ENCODE measurements around the gene CXCL12. TPM values are rescaled to one million over a fixed set of nuclear protein-coding genes. Genes with fewer than 3 reads are reported as not detected.

CXCL12 gene
- total RNA-seq, 1 experiment from 2014 or later: 0.47 TPM

GRCh38 chr10:44341886-44342285, 43.0 kb downstream of the CXCL12 start:
- H3K9me3 ChIP-seq (ENCODE audit: control insufficient read depth in 1 of 2, insufficient read depth in 1 of 2, low read depth in 1 of 2, low read length in 2 of 2): no peaks in the 10 kb centered on the region
- peaks cover 26% of the 10 kb centered on the region for H3K27me3 ChIP-seq (ENCODE audit: insufficient read depth, low read length)
- ChIA-PET RAD21 (ENCODE audit: low non-redundant PET in 1 of 2, low total read pairs in 2 of 2, uncharacterized antibody in 2 of 2, unreplicated experiment in 2 of 2) (interaction anchor here in 1 of 2 experiments (0.7 kb wide), 1 partner anchor 258 kb away, joined by 3 read pairs; no protein-coding TSS in a partner anchor), POLR2A (interaction anchor here (0.7 kb wide), 1 partner anchor 15 kb away, joined by 3 read pairs; no protein-coding TSS in a partner anchor), CTCF (no interaction called here)
- no peak overlapping the region for H3K4me2 ChIP-seq (ENCODE audit: low read length)
- no peak overlapping the region for H3K9ac ChIP-seq (ENCODE audit: low read length)
- no peaks in the 10 kb centered on the region for H3K9me2 ChIP-seq (ENCODE audit: insufficient read depth)
- DNase-seq (ENCODE audit: low read depth, low spot score): no peak
- no peak overlapping the region for H3K4me3 ChIP-seq (replicated peaks in 1 of 2; ENCODE audit: low read depth in 1 of 2, low read length in 2 of 2)
- no peaks in the 10 kb centered on the region for H3K4me1 ChIP-seq (ENCODE audit: control insufficient read depth in 1 of 2, insufficient read depth in 2 of 2, low read length in 2 of 2)
- no peaks in the 10 kb centered on the region for H3K36me3 ChIP-seq (ENCODE audit: control insufficient read depth in 1 of 2, insufficient read depth in 2 of 2, low read length in 2 of 2)
- no peak for TF ChIP-seq FOSL1 (IDR thresholded peaks at IDR 0.05; ENCODE audit: low read depth)
- TF ChIP-seq ELF1 (IDR thresholded peaks at IDR 0.05; ENCODE audit: borderline replicate concordance, low read depth): no peak
- no peak for TF ChIP-seq RAD21 (IDR thresholded peaks at IDR 0.05; ENCODE audit: low read depth)
- TF ChIP-seq ATF3 (IDR thresholded peaks at IDR 0.05): no peak
- TF ChIP-seq EZH2phosphoT487 (IDR thresholded peaks at IDR 0.05; ENCODE audit: borderline replicate concordance): no peak
- no peaks in the 10 kb centered on the region for H4K20me1 ChIP-seq (ENCODE audit: insufficient read depth)
- no peak overlapping the region for H2AFZ ChIP-seq (ENCODE audit: low read depth, low read length, poor library complexity, severe bottlenecking)
- H3K79me2 ChIP-seq (ENCODE audit: insufficient read depth, low read length): no peaks in the 10 kb centered on the region
- BruUV-seq (replicated peaks): no TSS peak
- no peak for ATAC-seq
- no peak overlapping the region for H3K27ac ChIP-seq (ENCODE audit: low read depth, low read length)
- intact Hi-C loops (cut with micrococcal nuclease): no loop called here

- H3K9me3 ChIP-seq (ENCODE audit: control insufficient read depth in 1 of 2, insufficient read depth in 1 of 2, low read depth in 1 of 2, low read length in 2 of 2): no peaks in the 10 kb centered on the region
- no peaks in the 10 kb centered on the region for H3K79me2 ChIP-seq (ENCODE audit: insufficient read depth, low read length)
- H3K9ac ChIP-seq (ENCODE audit: low read length): no peak overlapping the region
- no peak overlapping the region for H2AFZ ChIP-seq (ENCODE audit: low read depth, low read length, poor library complexity, severe bottlenecking)
- no peaks in the 10 kb centered on the region for H3K4me1 ChIP-seq (ENCODE audit: control insufficient read depth in 1 of 2, insufficient read depth in 2 of 2, low read length in 2 of 2)
- no peak for TF ChIP-seq CEBPB (IDR thresholded peaks at IDR 0.05; ENCODE audit: low read depth)
- no peak for TF ChIP-seq EGR1 (IDR thresholded peaks at IDR 0.05; ENCODE audit: low read depth)
- TF ChIP-seq CBX3 (IDR thresholded peaks at IDR 0.05; ENCODE audit: low read depth): no peak
- TF ChIP-seq SIN3A (IDR thresholded peaks at IDR 0.05; ENCODE audit: low read depth): no peak
- TF ChIP-seq ZFX (IDR thresholded peaks at IDR 0.05): no peak
- TF ChIP-seq YY1 (IDR thresholded peaks at IDR 0.05; ENCODE audit: extremely low read depth, insufficient replicate concordance, low read depth, low read length): no peak
- TF ChIP-seq EZH2phosphoT487 (IDR thresholded peaks at IDR 0.05; ENCODE audit: borderline replicate concordance): no peak
- TF ChIP-seq ATF3 (IDR thresholded peaks at IDR 0.05): no peak
- TF ChIP-seq RAD21 (IDR thresholded peaks at IDR 0.05; ENCODE audit: low read depth): no peak
- TF ChIP-seq, protein P1, sequence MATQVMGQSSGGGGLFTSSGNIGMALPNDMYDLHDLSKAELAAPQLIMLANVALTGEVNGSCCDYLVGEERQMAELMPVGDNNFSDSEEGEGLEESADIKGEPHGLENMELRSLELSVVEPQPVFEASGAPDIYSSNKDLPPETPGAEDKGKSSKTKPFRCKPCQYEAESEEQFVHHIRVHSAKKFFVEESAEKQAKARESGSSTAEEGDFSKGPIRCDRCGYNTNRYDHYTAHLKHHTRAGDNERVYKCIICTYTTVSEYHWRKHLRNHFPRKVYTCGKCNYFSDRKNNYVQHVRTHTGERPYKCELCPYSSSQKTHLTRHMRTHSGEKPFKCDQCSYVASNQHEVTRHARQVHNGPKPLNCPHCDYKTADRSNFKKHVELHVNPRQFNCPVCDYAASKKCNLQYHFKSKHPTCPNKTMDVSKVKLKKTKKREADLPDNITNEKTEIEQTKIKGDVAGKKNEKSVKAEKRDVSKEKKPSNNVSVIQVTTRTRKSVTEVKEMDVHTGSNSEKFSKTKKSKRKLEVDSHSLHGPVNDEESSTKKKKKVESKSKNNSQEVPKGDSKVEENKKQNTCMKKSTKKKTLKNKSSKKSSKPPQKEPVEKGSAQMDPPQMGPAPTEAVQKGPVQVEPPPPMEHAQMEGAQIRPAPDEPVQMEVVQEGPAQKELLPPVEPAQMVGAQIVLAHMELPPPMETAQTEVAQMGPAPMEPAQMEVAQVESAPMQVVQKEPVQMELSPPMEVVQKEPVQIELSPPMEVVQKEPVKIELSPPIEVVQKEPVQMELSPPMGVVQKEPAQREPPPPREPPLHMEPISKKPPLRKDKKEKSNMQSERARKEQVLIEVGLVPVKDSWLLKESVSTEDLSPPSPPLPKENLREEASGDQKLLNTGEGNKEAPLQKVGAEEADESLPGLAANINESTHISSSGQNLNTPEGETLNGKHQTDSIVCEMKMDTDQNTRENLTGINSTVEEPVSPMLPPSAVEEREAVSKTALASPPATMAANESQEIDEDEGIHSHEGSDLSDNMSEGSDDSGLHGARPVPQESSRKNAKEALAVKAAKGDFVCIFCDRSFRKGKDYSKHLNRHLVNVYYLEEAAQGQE (IDR thresholded peaks at IDR 0.05; ENCODE audit: low read depth): no peak
- BruUV-seq (replicated peaks): no TSS peak
- no peak overlapping the region for H3K4me3 ChIP-seq (replicated peaks in 1 of 2; ENCODE audit: low read depth in 1 of 2, low read length in 2 of 2)
- POLR2A ChIA-PET: no interaction called here
- DNase-seq (ENCODE audit: low read depth, low spot score): no peak
- no peaks in the 10 kb centered on the region for H3K9me2 ChIP-seq (ENCODE audit: insufficient read depth)
- H4K20me1 ChIP-seq (ENCODE audit: insufficient read depth): no peaks in the 10 kb centered on the region
- CTCF ChIA-PET: no interaction called here
- no peak overlapping the region for H3K4me2 ChIP-seq (ENCODE audit: low read length)
- no peak overlapping the region for H3K27ac ChIP-seq (ENCODE audit: low read depth, low read length)
- intact Hi-C loops (cut with micrococcal nuclease): no loop called here
- ATAC-seq: no peak
- RAD21 ChIA-PET (ENCODE audit: low non-redundant PET in 1 of 2, low total read pairs in 2 of 2, uncharacterized antibody in 2 of 2, unreplicated experiment in 2 of 2): no interaction called here
- no peaks in the 10 kb centered on the region for H3K36me3 ChIP-seq (ENCODE audit: control insufficient read depth in 1 of 2, insufficient read depth in 2 of 2, low read length in 2 of 2)
- peaks cover 26% of the 10 kb centered on the region for H3K27me3 ChIP-seq (ENCODE audit: insufficient read depth, low read length)
These were observed 44.3 kb downstream of the CXCL12 start for GRCh38 chr10:44340557-44340956.
